ENCODE data around the gene RBM11.

RBM11 gene

DNA sequence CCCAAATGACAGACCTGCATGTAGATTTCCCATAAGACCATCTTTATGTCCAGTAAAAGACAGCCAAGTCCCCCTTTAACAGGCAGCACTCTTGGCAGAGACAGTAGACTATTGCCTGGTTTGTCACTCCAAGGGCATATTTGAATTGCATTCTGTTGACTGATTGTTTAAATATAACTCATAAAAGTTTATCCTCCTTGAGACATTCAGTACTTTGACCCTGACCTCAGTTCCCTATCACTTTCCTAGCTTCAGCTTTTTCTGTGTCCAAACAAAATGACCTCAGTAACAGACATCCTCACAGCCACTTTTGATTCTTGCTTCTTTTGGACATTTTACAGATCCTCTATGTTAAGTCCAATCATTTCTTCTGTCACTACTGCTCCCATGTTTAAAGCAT is 51.1 kb downstream of the RBM11 start:
- no peaks in the 10 kb centered on the region for H3K36me3 ChIP-seq (ENCODE audit: control insufficient read depth, insufficient read depth, low read length)
- no peak overlapping the region for H3K27ac ChIP-seq (ENCODE audit: low read length)
- no peak for DNase-seq (ENCODE audit: low read depth, low spot score)
- no peak overlapping the region for H3K4me3 ChIP-seq (ENCODE audit: low read length)
- no peaks in the 10 kb centered on the region for H3K9me3 ChIP-seq (ENCODE audit: control insufficient read depth, insufficient read depth, low read length)
- no peaks in the 10 kb centered on the region for H3K27me3 ChIP-seq (ENCODE audit: control insufficient read depth, insufficient read depth, low read length)
- H3K4me1 ChIP-seq (ENCODE audit: control insufficient read depth, insufficient read depth, low read length): no peaks in the 10 kb centered on the region

DNA sequence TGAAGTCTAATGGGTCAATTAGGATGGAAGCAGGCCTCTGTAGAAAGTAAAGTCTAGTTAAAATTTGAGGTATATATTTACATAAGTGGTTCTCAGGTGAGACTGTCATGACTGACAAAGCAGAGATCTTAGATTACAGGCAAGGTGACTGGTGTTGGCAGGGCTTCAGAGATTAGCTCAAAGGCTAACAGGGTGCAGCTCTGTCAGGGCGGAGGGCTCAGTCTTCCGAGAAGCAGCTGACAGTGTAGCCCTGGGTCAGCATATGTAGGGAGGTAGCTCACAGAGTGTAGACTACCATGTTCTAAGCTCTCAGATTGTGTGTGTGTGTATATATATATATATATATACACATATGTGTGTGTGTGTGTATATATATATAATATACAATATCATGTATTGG is 54.7 kb downstream of the RBM11 start:
- WGBS (ENCODE audit: insufficient coverage, insufficient read length): no CpG with 5 or more reads among the region's 2 CpGs
- H3K9me3 ChIP-seq (ENCODE audit: control insufficient read depth, insufficient read depth, low read length): no peaks in the 10 kb centered on the region
- H3K36me3 ChIP-seq (ENCODE audit: control insufficient read depth, insufficient read depth, low read length): no peaks in the 10 kb centered on the region
- no peak overlapping the region for H3K27ac ChIP-seq (ENCODE audit: low read length)
- H3K4me1 ChIP-seq (ENCODE audit: control insufficient read depth, insufficient read depth, low read length): no peaks in the 10 kb centered on the region
- peaks cover 2% of the 10 kb centered on the region; the same call in 1 of the 2 replicates for H3K27me3 ChIP-seq (ENCODE audit: control insufficient read depth, insufficient read depth, low read length)
- DNase-seq (ENCODE audit: low read depth, low spot score): no peak
- H3K4me3 ChIP-seq (ENCODE audit: low read length): no peak overlapping the region

DNA sequence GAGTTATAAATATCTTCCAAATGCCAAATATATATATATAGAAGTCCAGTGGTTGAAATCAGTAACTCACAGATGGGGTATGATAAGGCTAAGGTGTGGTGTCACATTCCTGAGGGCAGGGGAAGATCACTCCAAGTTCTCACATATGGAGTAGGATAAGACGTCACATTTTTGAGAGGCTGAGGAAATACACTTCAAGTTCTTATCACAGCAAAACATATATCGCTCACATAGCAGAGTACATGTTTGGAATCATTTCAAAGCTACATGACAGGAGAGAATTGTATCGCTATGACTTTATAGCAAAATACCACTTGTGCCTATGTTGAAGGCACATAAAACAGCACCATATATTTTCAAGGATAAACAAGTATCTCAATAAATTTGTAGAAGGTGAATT is 55.1 kb downstream of the RBM11 start:
- H3K36me3 ChIP-seq (ENCODE audit: control insufficient read depth, insufficient read depth, low read length): no peaks in the 10 kb centered on the region
- no peak for DNase-seq (ENCODE audit: low read depth, low spot score)
- no CpG with 5 or more reads among the region's 3 CpGs for WGBS (ENCODE audit: insufficient coverage, insufficient read length)
- H3K4me3 ChIP-seq (ENCODE audit: low read length): no peak overlapping the region
- H3K4me1 ChIP-seq (ENCODE audit: control insufficient read depth, insufficient read depth, low read length): no peaks in the 10 kb centered on the region
- no peak overlapping the region for H3K27ac ChIP-seq (ENCODE audit: low read length)
- H3K27me3 ChIP-seq (ENCODE audit: control insufficient read depth, insufficient read depth, low read length): peaks cover 2% of the 10 kb centered on the region; the same call in 1 of the 2 replicates
- H3K9me3 ChIP-seq (ENCODE audit: control insufficient read depth, insufficient read depth, low read length): no peaks in the 10 kb centered on the region

DNA sequence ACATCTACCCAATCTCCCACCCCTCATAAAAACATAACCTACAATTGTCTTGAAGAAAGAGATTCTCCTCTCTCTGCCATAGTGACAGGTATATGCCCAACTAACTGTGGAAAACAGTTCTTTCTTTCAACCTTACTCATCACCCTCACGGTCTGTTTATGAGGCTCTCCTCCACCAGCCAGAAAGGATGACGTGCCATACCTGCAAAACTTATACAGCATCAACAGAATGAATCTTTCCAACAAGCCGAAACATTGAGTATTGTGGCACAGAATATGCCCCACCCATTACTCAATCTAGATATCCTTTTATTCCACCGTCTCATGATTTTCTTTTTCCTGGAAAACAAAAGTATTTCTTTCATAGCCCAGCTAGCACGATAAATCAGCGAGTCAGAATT is 55.7 kb downstream of the RBM11 start:
- Histone ChIP-seq H3K36me3 (ENCODE audit: control insufficient read depth, insufficient read depth, low read length) (no peaks in the 10 kb centered on the region), H3K27ac (ENCODE audit: low read length) (no peak overlapping the region), H3K4me3 (ENCODE audit: low read length) (no peak overlapping the region), H3K4me1 (ENCODE audit: control insufficient read depth, insufficient read depth, low read length) (no peaks in the 10 kb centered on the region), H3K9me3 (ENCODE audit: control insufficient read depth, insufficient read depth, low read length) (no peaks in the 10 kb centered on the region), H3K27me3 (ENCODE audit: control insufficient read depth, insufficient read depth, low read length) (peaks cover 2% of the 10 kb centered on the region; the same call in 1 of the 2 replicates)
- no CpG with 5 or more reads among the region's 6 CpGs for WGBS (ENCODE audit: insufficient coverage, insufficient read length)
- no peak for DNase-seq (ENCODE audit: low read depth, low spot score)

DNA sequence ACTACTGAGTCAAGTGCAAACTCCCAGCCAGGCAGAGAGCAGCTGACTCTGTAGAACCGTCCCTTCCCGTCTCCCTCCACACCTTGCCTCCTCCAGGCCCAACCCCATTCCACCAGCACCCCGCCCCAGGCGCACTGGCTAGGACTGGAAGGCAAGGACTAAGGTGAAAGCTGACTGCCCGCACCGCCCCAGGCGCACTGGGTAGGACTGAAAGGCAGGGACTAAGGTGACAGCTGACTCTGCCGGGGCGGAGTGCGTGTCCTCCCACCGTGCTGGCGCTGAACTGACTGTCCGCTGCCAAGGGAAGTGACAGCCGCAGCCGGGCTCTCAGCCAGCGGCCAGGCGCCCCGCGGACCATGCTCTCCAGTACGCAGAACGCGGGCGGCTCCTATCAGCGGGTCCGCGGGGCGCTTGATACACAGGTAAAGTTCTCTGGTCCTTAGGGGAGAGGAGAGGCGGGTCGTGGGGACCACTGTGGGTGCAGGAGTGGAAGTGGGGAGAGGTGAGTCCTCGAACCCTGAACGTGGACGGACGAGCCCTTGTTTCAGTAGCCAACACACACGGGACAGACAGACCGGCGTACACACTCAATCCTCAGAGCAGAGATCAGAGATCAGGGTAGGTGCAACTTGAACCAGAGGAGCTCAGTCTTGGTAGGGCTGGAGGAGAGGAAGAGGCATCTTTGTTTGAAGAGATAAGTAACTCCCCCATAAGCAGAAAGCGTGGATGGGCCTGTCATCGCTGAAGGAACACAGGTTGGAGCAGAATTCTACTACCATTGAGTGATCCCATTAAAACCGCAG is 58.0 kb downstream of the RBM11 start:
- Histone ChIP-seq H3K9me3 (ENCODE audit: control insufficient read depth, insufficient read depth, low read length) (no peaks in the 10 kb centered on the region), H3K4me3 (ENCODE audit: low read length) (peak overlapping the region; percentile 37; the same call in 1 of the 2 replicates), H3K36me3 (ENCODE audit: control insufficient read depth, insufficient read depth, low read length) (no peaks in the 10 kb centered on the region), H3K4me1 (ENCODE audit: control insufficient read depth, insufficient read depth, low read length) (no peaks in the 10 kb centered on the region), H3K27ac (ENCODE audit: low read length) (no peak overlapping the region), H3K27me3 (ENCODE audit: control insufficient read depth, insufficient read depth, low read length) (peaks cover 2% of the 10 kb centered on the region; the same call in 1 of the 2 replicates)
- no CpG with 5 or more reads among the region's 39 CpGs for WGBS (ENCODE audit: insufficient coverage, insufficient read length)
- DNase-seq (ENCODE audit: low read depth, low spot score): no peak

DNA sequence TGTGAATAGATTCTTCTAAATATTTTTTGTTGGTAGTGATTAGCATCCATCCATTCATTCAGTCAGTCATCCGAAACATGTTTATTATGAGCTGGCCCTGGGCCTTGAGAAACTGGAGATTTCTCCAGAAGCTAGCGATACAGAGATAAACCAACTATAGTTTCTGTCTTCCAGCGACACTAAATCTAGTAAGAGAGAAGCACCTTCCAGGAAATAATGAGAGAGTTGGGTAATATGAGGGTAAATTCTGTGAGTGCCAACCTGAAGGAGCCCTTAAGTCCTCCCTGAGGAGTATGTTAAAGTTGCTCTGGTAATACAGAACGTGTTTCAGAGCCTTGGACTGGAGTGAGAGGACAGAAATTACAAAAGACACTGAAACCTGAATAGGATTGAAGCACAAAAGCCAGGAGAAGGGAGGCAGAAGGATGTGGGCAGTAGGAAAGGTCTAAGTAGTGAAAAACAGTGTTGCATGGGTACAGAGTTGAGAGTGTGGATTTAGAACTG is 59.8 kb downstream of the RBM11 start:
- H3K4me3 ChIP-seq (ENCODE audit: low read length): no peak overlapping the region
- H3K27me3 ChIP-seq (ENCODE audit: control insufficient read depth, insufficient read depth, low read length): peaks cover 2% of the 10 kb centered on the region; the same call in 1 of the 2 replicates
- no peaks in the 10 kb centered on the region for H3K36me3 ChIP-seq (ENCODE audit: control insufficient read depth, insufficient read depth, low read length)
- no peaks in the 10 kb centered on the region for H3K9me3 ChIP-seq (ENCODE audit: control insufficient read depth, insufficient read depth, low read length)
- no peak overlapping the region for H3K27ac ChIP-seq (ENCODE audit: low read length)
- DNase-seq (ENCODE audit: low read depth, low spot score): no peak
- no peaks in the 10 kb centered on the region for H3K4me1 ChIP-seq (ENCODE audit: control insufficient read depth, insufficient read depth, low read length)
- WGBS (ENCODE audit: insufficient coverage, insufficient read length): no CpG with 5 or more reads among the region's 4 CpGs
